GM12865 (cell line): Measurements from ENCODE around the gene PPP1R12B.
"Not testable (repeated sequence)": the region's sequence is repeated elsewhere in the genome, so short reads cannot be mapped to it uniquely, and the experiment has no call there.

Experiments
- DNase-seq: peaks from one replicate; pipeline ENCODE4 v3.0.0; 2010; ENCODE audit warnings: low read depth
- H3K4me3 ChIP-seq: 2 replicates; pipeline ENCODE4 v1.5.1; 2011; ENCODE audit warnings: mild to moderate bottlenecking, low read depth, low read length, control low read depth
- CTCF ChIP-seq: IDR thresholded peaks from 2 replicates; pipeline ENCODE4 v1.5.1; 2011; ENCODE audit warnings: low read length, control low read depth, low read depth, inconsistent platforms; ENCODE audit not compliant: insufficient read depth; ENCODE audit errors: missing control alignments

PPP1R12B gene

GRCh38 chr1:202615501-202616354, 267.2 kb downstream of the PPP1R12B start:
- peak overlapping the region; percentile 22; the same call in 1 of the 2 replicates for H3K4me3 ChIP-seq
- TF ChIP-seq CTCF = no peak
- DNase-seq = peak; percentile 87

- H3K4me3 ChIP-seq = no peak overlapping the region
- no peak for TF ChIP-seq CTCF
- peak; percentile 77 for DNase-seq
These were observed 267.9 kb downstream of the PPP1R12B start for GRCh38 chr1:202616355-202616915.

DNA sequence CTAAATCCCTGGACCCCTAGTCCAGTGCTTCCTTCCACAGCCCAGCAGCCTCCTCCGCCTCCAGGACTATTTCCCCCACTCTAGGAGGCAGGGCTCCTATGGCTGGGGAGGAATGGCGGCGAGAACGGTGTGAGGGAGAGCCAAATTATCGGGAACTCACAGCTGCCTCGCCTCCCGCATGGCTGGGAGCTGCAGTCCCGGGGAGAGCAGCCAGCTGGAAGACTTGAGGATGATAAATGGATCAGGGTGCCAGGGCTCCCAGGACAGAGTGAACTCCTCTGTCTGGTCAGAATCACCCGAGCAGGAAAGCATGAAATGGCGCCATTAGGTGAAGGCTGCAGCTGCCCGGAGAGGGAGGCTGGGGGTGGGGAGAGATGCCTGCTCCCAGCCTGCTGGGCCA, 270.5 kb downstream of the PPP1R12B start:
- not testable (repeated sequence) for DNase-seq, H3K4me3 ChIP-seq

GRCh38 chr1:202619505-202619904, 271.0 kb downstream of the PPP1R12B start:
- H3K4me3 ChIP-seq = no peak overlapping the region
- no peak for TF ChIP-seq CTCF
- DNase-seq = no peak

- not testable (repeated sequence) for H3K4me3 ChIP-seq, DNase-seq
These were observed 271.5 kb downstream of the PPP1R12B start for GRCh38 chr1:202620036-202620435.

GRCh38 chr1:202621446-202621845, 272.9 kb downstream of the PPP1R12B start:
- no peak for TF ChIP-seq CTCF
- DNase-seq = no peak
- no peak overlapping the region for H3K4me3 ChIP-seq

DNA sequence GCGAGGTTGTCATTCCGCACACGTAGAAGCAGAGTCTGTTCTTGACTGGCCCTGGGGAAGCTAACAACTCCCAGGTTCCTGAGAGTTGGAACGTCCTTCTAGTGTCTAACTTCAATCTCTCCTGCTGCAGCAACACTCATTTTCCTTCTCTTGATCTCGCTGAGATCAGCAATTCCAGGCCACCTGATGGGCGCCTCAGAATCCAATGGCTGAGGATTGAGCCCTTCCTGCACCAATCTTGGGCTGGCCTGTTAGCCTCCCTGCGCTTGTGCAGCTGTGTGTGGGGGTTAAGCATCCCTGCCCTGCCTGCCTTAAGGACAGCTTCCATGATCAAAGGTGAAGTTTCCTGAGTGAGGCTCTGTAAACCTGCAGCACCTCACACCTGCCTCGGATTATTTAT, 273.9 kb downstream of the PPP1R12B start:
- no peak overlapping the region for H3K4me3 ChIP-seq
- TF ChIP-seq CTCF = no peak
- no peak for DNase-seq

GRCh38 chr1:202623075-202623474, 274.6 kb downstream of the PPP1R12B start:
- no peak overlapping the region for H3K4me3 ChIP-seq
- no peak for TF ChIP-seq CTCF
- DNase-seq = no peak

GRCh38 chr1:202623476-202623875, 275.0 kb downstream of the PPP1R12B start:
- H3K4me3 ChIP-seq, DNase-seq: not testable (repeated sequence)
